OCI-LY1 (cell line): ENCODE measurements around the gene LINGO1.

ENCODE experiments used
- EZH2 ChIP-seq: fragments of 200-600 bp; sonication (generic), shearing (Covaris generic); IDR thresholded peaks from 2 replicates; pipeline ENCODE4 v1.8.0; 2017; ENCODE audit warnings: borderline replicate concordance, mixed run types, mild to moderate bottlenecking, antibody characterized with exemption, low read length, moderate library complexity, mixed read lengths
- TF ChIP-seq, protein P1 (sequence below): fragments of 200-600 bp; sonication (generic), shearing (Covaris generic); IDR thresholded peaks from 2 replicates; pipeline ENCODE4 v1.5.1; 2017; ENCODE audit warnings: mild to moderate bottlenecking, antibody characterized with exemption, low read length, moderate library complexity, mixed read lengths

DNA sequence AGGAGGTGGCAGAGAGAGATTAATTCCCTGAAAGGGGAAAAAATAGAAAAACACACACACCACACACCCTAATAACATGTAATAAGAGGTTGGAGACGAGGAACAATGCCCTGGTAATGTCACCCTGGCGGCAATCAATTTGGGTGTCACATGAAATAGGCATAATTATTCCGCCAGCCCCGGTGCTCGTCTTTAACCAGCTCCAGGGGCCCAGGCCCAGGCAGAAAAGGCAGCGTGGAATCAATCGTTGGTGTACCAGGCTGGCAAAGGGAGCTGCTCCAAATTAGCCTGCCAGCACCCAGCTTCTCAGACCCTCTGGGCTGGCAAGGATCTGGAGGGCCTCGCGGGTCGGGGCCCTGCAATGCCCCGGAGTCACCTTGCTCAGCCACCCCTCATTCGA is 5.6 kb downstream of the LINGO1 start:
- TF ChIP-seq, protein P1, sequence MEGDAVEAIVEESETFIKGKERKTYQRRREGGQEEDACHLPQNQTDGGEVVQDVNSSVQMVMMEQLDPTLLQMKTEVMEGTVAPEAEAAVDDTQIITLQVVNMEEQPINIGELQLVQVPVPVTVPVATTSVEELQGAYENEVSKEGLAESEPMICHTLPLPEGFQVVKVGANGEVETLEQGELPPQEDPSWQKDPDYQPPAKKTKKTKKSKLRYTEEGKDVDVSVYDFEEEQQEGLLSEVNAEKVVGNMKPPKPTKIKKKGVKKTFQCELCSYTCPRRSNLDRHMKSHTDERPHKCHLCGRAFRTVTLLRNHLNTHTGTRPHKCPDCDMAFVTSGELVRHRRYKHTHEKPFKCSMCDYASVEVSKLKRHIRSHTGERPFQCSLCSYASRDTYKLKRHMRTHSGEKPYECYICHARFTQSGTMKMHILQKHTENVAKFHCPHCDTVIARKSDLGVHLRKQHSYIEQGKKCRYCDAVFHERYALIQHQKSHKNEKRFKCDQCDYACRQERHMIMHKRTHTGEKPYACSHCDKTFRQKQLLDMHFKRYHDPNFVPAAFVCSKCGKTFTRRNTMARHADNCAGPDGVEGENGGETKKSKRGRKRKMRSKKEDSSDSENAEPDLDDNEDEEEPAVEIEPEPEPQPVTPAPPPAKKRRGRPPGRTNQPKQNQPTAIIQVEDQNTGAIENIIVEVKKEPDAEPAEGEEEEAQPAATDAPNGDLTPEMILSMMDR = no peak
- no peak for TF ChIP-seq EZH2
